Endothelial cell of umbilical vein (primary cell): ENCODE results near the gene NKX6-2.

Experiments used
- EZH2 ChIP-seq: IDR thresholded peaks from 2 replicates; pipeline ENCODE4 v1.6.1; 2012; ENCODE audit warnings: borderline replicate concordance, low read depth, mild to moderate bottlenecking, moderate library complexity, low read length, inconsistent platforms; ENCODE audit not compliant: severe bottlenecking
- FOS ChIP-seq: IDR thresholded peaks from 2 replicates; pipeline ENCODE4 v1.6.1; 2011; ENCODE audit warnings: mild to moderate bottlenecking, low read length, moderate library complexity, borderline replicate concordance; ENCODE audit not compliant: insufficient read depth
- GATA2 ChIP-seq: IDR thresholded peaks from 2 replicates; pipeline ENCODE4 v1.7.0; 2011; ENCODE audit warnings: low read depth, mild to moderate bottlenecking, moderate library complexity, mixed read lengths, low read length; ENCODE audit not compliant: insufficient read length, insufficient read depth
- JUN ChIP-seq: IDR thresholded peaks from 2 replicates; pipeline ENCODE4 v1.6.1; 2011; ENCODE audit warnings: borderline replicate concordance, low read depth; ENCODE audit not compliant: insufficient read length, insufficient read depth
- MYC ChIP-seq: IDR thresholded peaks from one replicate; pipeline ENCODE4 v1.6.1; 2011; ENCODE audit warnings: mild to moderate bottlenecking, low read depth, low read length
- POLR2A ChIP-seq: IDR thresholded peaks from 2 replicates; pipeline ENCODE4 v1.6.1; 2012; ENCODE audit warnings: low read depth, mild to moderate bottlenecking, control low read depth, low read length
- POLR2AphosphoS5 ChIP-seq: IDR thresholded peaks from 2 replicates; pipeline ENCODE4 v1.6.1; 2012; ENCODE audit warnings: low read depth, mild to moderate bottlenecking, control low read depth, low read length, moderate library complexity; ENCODE audit not compliant: insufficient read depth
- TF ChIP-seq, protein P1 (sequence below), 2 donors: IDR thresholded peaks; 1 replicate in 1 of 2; 2 replicates in 1 of 2; pipeline ENCODE4 v1.5.1; 2011; ENCODE audit warnings: low read length in 2 of 2, mild to moderate bottlenecking in 2 of 2, moderate library complexity in 2 of 2, control low read depth in 1 of 2, inconsistent platforms in 1 of 2, low read depth in 1 of 2; ENCODE audit not compliant: insufficient read depth in 1 of 2; ENCODE audit errors: extremely low read depth in 1 of 2
- TF ChIP-seq, protein P2 (sequence below): IDR thresholded peaks from 2 replicates; pipeline ENCODE4 v1.6.1; 2011; ENCODE audit not compliant: insufficient read depth, insufficient read length

DNA sequence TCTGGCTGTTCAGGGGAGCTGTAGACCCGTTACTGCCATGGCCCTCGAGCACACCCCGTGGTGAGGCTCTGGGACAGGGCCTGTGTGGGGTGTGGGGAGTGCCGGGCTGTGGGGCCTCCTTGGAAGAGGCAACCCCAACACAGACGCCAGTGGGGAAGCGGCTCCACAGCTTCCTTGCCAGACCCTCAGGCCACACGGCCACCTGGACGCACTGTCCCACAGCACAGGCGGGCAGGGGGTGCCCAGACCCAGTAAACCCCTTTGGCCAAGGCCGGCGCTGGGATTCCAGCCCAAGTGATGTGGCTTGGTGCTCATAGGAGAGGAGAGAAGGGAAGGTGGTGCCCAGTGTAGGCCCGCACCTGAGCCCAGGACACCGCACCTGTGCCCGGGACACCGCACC is 12.9 kb upstream of the NKX6-2 start:
- TF ChIP-seq EZH2: no peak
- TF ChIP-seq, protein P1, sequence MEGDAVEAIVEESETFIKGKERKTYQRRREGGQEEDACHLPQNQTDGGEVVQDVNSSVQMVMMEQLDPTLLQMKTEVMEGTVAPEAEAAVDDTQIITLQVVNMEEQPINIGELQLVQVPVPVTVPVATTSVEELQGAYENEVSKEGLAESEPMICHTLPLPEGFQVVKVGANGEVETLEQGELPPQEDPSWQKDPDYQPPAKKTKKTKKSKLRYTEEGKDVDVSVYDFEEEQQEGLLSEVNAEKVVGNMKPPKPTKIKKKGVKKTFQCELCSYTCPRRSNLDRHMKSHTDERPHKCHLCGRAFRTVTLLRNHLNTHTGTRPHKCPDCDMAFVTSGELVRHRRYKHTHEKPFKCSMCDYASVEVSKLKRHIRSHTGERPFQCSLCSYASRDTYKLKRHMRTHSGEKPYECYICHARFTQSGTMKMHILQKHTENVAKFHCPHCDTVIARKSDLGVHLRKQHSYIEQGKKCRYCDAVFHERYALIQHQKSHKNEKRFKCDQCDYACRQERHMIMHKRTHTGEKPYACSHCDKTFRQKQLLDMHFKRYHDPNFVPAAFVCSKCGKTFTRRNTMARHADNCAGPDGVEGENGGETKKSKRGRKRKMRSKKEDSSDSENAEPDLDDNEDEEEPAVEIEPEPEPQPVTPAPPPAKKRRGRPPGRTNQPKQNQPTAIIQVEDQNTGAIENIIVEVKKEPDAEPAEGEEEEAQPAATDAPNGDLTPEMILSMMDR (IDR thresholded peaks at IDR 0.05; ENCODE audit: extremely low read depth in 1 of 2, insufficient read depth in 1 of 2, low read depth in 1 of 2, low read length in 2 of 2): no peak
- TF ChIP-seq, protein P2, sequence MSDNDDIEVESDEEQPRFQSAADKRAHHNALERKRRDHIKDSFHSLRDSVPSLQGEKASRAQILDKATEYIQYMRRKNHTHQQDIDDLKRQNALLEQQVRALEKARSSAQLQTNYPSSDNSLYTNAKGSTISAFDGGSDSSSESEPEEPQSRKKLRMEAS: no peak
- TF ChIP-seq POLR2A: no peak
- no peak for TF ChIP-seq MYC
- TF ChIP-seq POLR2AphosphoS5: no peak
- TF ChIP-seq FOS: no peak
- no peak for TF ChIP-seq JUN
- no peak for TF ChIP-seq GATA2
